Memory B cell (primary cell): ENCODE measurements around the gene GBF1.

Experiments
- ATAC-seq: fragments of 150-1000 bp; cut with Tn5 transposase; 2 replicates; pipeline ENCODE4 v1.10.0; 2021; ENCODE audit warnings: low read depth, mild to moderate bottlenecking, moderate library complexity
- DNase-seq, 2 donors: peaks; one replicate each; pipeline ENCODE4 v3.0.0; 2022; ENCODE audit warnings: low spot score in 2 of 2
- H3K27ac Mint-ChIP-seq: one replicate; pipeline ENCODE4 v1.8.0; 2022; ENCODE audit warnings: mild to moderate bottlenecking, moderate library complexity, mixed read lengths
- H3K27me3 Mint-ChIP-seq: one replicate; pipeline ENCODE4 v1.8.0; 2022; ENCODE audit warnings: mixed read lengths
- H3K36me3 Mint-ChIP-seq: one replicate; pipeline ENCODE4 v1.8.0; 2022; ENCODE audit warnings: mild to moderate bottlenecking, mixed read lengths
- H3K4me1 Mint-ChIP-seq: one replicate; pipeline ENCODE4 v1.8.0; 2022; ENCODE audit warnings: mixed read lengths
- H3K4me3 Mint-ChIP-seq: one replicate; pipeline ENCODE4 v1.8.0; 2022; ENCODE audit warnings: mild to moderate bottlenecking, moderate library complexity, mixed read lengths
- H3K9me3 Mint-ChIP-seq: one replicate; pipeline ENCODE4 v1.8.0; 2022; ENCODE audit warnings: mixed read lengths

The GBF1 gene

DNA sequence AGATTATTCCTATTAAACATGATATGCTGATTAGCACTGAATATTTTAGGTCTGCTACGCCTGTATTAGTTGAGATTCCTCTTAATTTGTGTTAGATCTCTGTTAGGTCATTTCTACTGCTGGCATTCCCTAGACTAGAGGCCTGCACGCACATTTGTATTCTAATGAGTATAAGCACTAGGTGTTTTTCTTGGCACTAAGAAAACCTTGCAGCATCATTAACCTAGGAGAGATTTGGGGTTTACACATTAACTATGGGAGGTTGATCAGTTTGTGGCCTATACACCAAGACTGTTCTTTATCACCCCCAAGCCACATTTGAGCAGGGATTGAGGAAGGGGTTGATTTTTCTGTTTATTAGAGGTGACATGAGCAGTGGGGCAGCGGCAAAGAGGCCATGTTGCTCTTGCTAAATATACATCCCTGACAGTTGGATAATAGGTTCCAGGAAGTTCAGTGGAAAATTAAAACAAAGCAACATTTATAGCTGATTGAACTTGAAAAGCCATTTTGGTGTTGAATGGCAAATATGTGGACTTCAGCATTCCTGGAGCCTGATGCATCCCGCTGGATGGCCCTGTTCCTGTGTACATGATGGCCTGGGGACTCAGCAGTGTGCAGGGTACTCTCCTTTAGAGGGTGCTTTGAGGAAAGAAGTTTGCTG is 65.2 kb downstream of the GBF1 start:
- Mint-ChIP-seq H3K36me3 (peaks cover 14% of the 10 kb centered on the region), H3K27me3 (no peaks in the 10 kb centered on the region), H3K4me3 (no peak overlapping the region), H3K27ac (peak overlapping the region; percentile 7), H3K4me1 (peaks cover 14% of the 10 kb centered on the region), H3K9me3 (no peaks in the 10 kb centered on the region)
- DNase-seq: no peak
- ATAC-seq: no peak

GRCh38 chr10:102311025-102311420 is 65.7 kb downstream of the GBF1 start:
- Mint-ChIP-seq H3K9me3 (no peaks in the 10 kb centered on the region), H3K36me3 (peaks cover 14% of the 10 kb centered on the region)
- DNase-seq: no peak

GRCh38 chr10:102312683-102313082 is 67.4 kb downstream of the GBF1 start:
- peaks cover 12% of the 10 kb centered on the region for H3K4me1 Mint-ChIP-seq
- H3K9me3 Mint-ChIP-seq: no peaks in the 10 kb centered on the region
- no peak for ATAC-seq
- peaks cover 11% of the 10 kb centered on the region for H3K36me3 Mint-ChIP-seq
- no peak for DNase-seq
- H3K27me3 Mint-ChIP-seq: no peaks in the 10 kb centered on the region
- H3K4me3 Mint-ChIP-seq: no peak overlapping the region
- H3K27ac Mint-ChIP-seq: no peak overlapping the region

More at GRCh38 chr10:102311025-102311420, 65.7 kb downstream of the GBF1 start:
- no peak overlapping the region for H3K4me3 Mint-ChIP-seq
- H3K27me3 Mint-ChIP-seq: no peaks in the 10 kb centered on the region
- ATAC-seq: no peak
- peaks cover 12% of the 10 kb centered on the region for H3K4me1 Mint-ChIP-seq
- H3K27ac Mint-ChIP-seq: no peak overlapping the region

DNA sequence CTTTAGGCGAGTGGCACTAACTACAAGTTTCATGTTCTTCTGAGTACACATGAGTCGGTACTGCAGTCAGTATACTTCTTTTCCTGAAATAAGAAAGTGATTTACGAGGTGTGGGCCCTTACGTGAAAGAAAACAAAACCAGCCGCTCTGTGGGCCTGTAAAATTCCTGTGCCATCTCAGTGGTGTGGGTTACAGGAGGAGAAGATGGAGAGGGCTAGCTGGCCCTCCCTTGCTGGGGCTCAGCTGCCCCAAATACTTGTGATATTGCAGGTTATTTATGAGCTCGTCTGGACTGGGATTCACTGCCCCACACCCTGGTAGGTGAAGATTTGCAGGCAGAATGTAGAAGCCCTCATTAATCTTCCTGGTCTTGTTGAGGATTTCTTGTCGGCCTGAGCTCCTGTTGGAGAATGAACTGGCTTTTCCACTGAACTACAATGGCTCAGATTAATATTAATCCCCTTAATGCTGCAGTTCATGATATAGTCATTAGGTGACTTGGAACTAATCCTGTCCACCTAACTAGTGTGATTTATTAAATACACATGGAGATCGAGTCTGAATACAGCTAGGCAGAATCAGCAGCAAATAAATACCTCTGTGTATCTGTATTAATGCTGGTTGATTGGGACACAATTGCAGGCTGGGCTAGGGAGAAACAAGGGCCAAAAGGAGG is 68.0 kb downstream of the GBF1 start:
- ATAC-seq: no peak
- H3K4me3 Mint-ChIP-seq: no peak overlapping the region
- peaks cover 12% of the 10 kb centered on the region for H3K4me1 Mint-ChIP-seq
- no peaks in the 10 kb centered on the region for H3K9me3 Mint-ChIP-seq
- peaks cover 8% of the 10 kb centered on the region for H3K36me3 Mint-ChIP-seq
- H3K27me3 Mint-ChIP-seq: no peaks in the 10 kb centered on the region
- peak overlapping the region; percentile 13 for H3K27ac Mint-ChIP-seq
- DNase-seq: no peak

DNA sequence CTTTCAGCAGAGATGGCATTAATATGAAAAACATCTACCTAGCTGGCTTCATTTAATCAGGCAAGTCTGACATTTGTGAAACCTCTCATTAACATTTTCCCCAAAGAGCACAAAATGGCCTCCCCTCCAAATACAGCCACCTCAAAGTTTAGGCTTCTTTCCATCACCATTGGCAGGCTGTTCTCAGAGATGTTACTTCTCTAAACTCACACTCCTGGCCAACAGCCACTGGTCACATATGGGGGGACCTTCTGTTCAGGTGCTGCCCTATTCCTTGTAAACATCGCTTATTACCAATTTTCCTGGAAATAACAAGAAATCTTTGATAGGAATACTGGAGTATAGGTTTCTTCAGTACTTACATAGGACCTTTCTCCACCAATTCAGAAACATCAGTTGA is 69.5 kb downstream of the GBF1 start:
- H3K4me1 Mint-ChIP-seq: peaks cover 16% of the 10 kb centered on the region
- no peaks in the 10 kb centered on the region for H3K9me3 Mint-ChIP-seq
- no peaks in the 10 kb centered on the region for H3K27me3 Mint-ChIP-seq
- H3K27ac Mint-ChIP-seq: peak overlapping the region; percentile 25
- peaks cover 9% of the 10 kb centered on the region for H3K36me3 Mint-ChIP-seq
- no peak for ATAC-seq
- H3K4me3 Mint-ChIP-seq: no peak overlapping the region
- no peak for DNase-seq

- Mint-ChIP-seq H3K9me3 (no peaks in the 10 kb centered on the region), H3K4me3 (no peak overlapping the region), H3K4me1 (peaks cover 11% of the 10 kb centered on the region), H3K27me3 (no peaks in the 10 kb centered on the region), H3K36me3 (peaks cover 13% of the 10 kb centered on the region), H3K27ac (no peak overlapping the region)
- DNase-seq (no peak), ATAC-seq (no peak)
Measured at GRCh38 chr10:102316421-102316820, 71.1 kb downstream of the GBF1 start.

- Mint-ChIP-seq H3K4me1 (peaks cover 9% of the 10 kb centered on the region), H3K9me3 (no peaks in the 10 kb centered on the region)
Measured at GRCh38 chr10:102322914-102323313, 77.6 kb downstream of the GBF1 start.

DNA sequence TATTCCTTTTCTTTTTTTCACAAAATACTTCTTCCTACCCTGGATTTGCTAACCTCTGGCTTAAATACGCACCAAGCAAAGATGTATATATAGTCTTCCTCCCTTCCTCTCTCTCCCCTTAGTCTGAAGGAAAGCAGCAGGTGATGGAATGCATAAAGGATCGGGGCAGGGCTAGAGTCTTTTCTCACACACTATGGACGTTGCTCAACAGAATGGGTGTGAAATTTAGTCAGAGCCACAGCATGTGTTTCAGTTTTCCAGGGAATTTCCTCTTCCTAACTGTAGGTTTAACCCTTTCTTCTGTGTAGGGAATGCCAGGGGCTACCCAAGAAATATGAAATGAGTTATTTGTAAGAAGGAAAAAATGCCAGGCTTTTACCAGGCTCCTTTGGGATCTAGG is 78.7 kb downstream of the GBF1 start:
- H3K4me3 Mint-ChIP-seq: no peak overlapping the region
- H3K4me1 Mint-ChIP-seq: peaks cover 7% of the 10 kb centered on the region
- no peak for DNase-seq
- peaks cover 9% of the 10 kb centered on the region for H3K36me3 Mint-ChIP-seq
- ATAC-seq: no peak
- H3K9me3 Mint-ChIP-seq: no peaks in the 10 kb centered on the region
- H3K27ac Mint-ChIP-seq: no peak overlapping the region
- H3K27me3 Mint-ChIP-seq: no peaks in the 10 kb centered on the region

More at GRCh38 chr10:102322914-102323313, 77.6 kb downstream of the GBF1 start:
- H3K27me3 Mint-ChIP-seq: no peaks in the 10 kb centered on the region
- H3K36me3 Mint-ChIP-seq: peaks cover 9% of the 10 kb centered on the region
- DNase-seq (no peak), ATAC-seq (peak; percentile 46)
- no peak overlapping the region for H3K4me3 Mint-ChIP-seq
- no peak overlapping the region for H3K27ac Mint-ChIP-seq

- ATAC-seq (no peak), DNase-seq (no peak)
- no peak overlapping the region for H3K4me3 Mint-ChIP-seq
- H3K36me3 Mint-ChIP-seq: peaks cover 7% of the 10 kb centered on the region
- H3K27ac Mint-ChIP-seq: peak overlapping the region; percentile 11
- H3K4me1 Mint-ChIP-seq: peaks cover 3% of the 10 kb centered on the region
- H3K9me3 Mint-ChIP-seq: no peaks in the 10 kb centered on the region
- H3K27me3 Mint-ChIP-seq: no peaks in the 10 kb centered on the region
Measured at GRCh38 chr10:102326031-102326430, 80.7 kb downstream of the GBF1 start.

GRCh38 chr10:102327002-102327401 is 81.7 kb downstream of the GBF1 start:
- no peaks in the 10 kb centered on the region for H3K9me3 Mint-ChIP-seq
- H3K4me1 Mint-ChIP-seq: peaks cover 3% of the 10 kb centered on the region
- no peaks in the 10 kb centered on the region for H3K27me3 Mint-ChIP-seq
- H3K27ac Mint-ChIP-seq: no peak overlapping the region
- DNase-seq (no peak), ATAC-seq (no peak)
- H3K36me3 Mint-ChIP-seq: peaks cover 6% of the 10 kb centered on the region
- no peak overlapping the region for H3K4me3 Mint-ChIP-seq

DNA sequence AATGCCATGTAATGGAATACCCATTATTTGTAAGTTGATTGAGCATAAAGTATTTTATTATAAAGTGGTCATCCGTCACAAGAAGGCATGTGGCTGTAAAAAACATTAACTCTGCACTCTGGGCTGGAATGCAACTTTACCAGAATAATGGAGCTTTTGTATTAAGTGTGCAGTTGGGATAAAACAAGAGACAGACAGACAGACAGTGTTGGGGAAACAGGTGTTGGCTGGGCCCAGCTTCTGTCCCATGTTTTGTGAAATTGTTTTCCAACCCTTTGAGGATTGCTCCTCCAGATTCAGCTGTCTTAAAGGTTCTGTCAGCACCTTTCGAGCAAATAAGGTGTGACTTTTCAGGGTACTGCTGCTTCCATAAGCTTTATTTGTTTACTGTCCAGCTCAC is 82.3 kb downstream of the GBF1 start:
- Mint-ChIP-seq H3K9me3 (no peaks in the 10 kb centered on the region), H3K27ac (no peak overlapping the region), H3K27me3 (no peaks in the 10 kb centered on the region), H3K36me3 (peaks cover 5% of the 10 kb centered on the region), H3K4me1 (peaks cover 3% of the 10 kb centered on the region), H3K4me3 (no peak overlapping the region)
- no peak for DNase-seq
- no peak for ATAC-seq

DNA sequence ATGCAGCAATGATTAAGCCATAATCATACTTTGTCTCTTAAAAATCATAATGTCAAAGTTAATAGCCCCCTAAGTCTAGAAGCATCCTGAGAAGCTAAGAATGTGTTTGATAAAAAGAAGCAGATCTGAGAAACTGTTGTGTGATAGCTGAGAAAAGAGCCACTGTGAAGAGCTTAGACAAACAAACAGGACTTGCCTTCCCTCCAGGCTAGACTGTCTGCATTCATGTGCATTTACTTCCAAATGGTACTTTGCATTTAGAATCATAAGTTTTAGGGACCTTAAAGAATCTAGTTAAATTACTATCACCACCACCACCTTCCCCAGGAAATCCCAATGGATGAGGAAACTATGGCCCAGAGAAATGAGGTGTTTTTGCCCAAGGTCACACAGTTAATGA is 87.4 kb downstream of the GBF1 start:
- H3K27me3 Mint-ChIP-seq: no peaks in the 10 kb centered on the region
- H3K4me3 Mint-ChIP-seq: no peak overlapping the region
- ATAC-seq (no peak), DNase-seq (no peak)
- no peak overlapping the region for H3K27ac Mint-ChIP-seq
- peaks cover 17% of the 10 kb centered on the region for H3K36me3 Mint-ChIP-seq
- no peaks in the 10 kb centered on the region for H3K4me1 Mint-ChIP-seq
- H3K9me3 Mint-ChIP-seq: no peaks in the 10 kb centered on the region

GRCh38 chr10:102334101-102334500 is 88.8 kb downstream of the GBF1 start:
- DNase-seq: no peak
- Mint-ChIP-seq H3K36me3 (peaks cover 16% of the 10 kb centered on the region), H3K4me3 (no peak overlapping the region), H3K9me3 (no peaks in the 10 kb centered on the region), H3K4me1 (no peaks in the 10 kb centered on the region), H3K27ac (no peak overlapping the region), H3K27me3 (no peaks in the 10 kb centered on the region)
- no peak for ATAC-seq

- Mint-ChIP-seq H3K9me3 (no peaks in the 10 kb centered on the region), H3K27ac (no peak overlapping the region)
- ATAC-seq: no peak
Measured at GRCh38 chr10:102335184-102335583, 89.9 kb downstream of the GBF1 start.

More at GRCh38 chr10:102335184-102335583, 89.9 kb downstream of the GBF1 start:
- no peak for DNase-seq
- Mint-ChIP-seq H3K36me3 (peaks cover 15% of the 10 kb centered on the region), H3K4me3 (no peak overlapping the region), H3K27me3 (no peaks in the 10 kb centered on the region), H3K4me1 (no peaks in the 10 kb centered on the region)
